ENCODE measurements around the gene THAP7. TPM values are rescaled to one million over a fixed set of nuclear protein-coding genes. Genes with fewer than 3 reads are reported as not detected.

Gene THAP7
- total RNA-seq, 1 experiment from 2014 or later = 19.3 TPM

- DNase-seq (ENCODE audit: low spot score) (no peak), ATAC-seq (no peak)
- Mint-ChIP-seq H3K36me3 (0 out of 2 replicates have a peak, but pooled peaks cover 2% of the 10 kb centered on the region), H3K27ac (no peak overlapping the region), H3K9me3 (no peaks in the 10 kb centered on the region), H3K4me3 (no peak overlapping the region), H3K27me3 (ENCODE audit: low read depth) (no peaks in the 10 kb centered on the region), H3K4me1 (no peaks in the 10 kb centered on the region)
- POLR2A ChIA-PET = no interaction called here
- CTCF ChIA-PET = interaction anchor here (0.5 to 1.3 kb wide), 2 partner anchors 10 to 46 kb away, joined by 3 read pairs; partner anchors contain the start of gene LZTR1
- TF ChIP-seq PRRX2 (CRISPR knock-in tag; IDR thresholded peaks at IDR 0.05) (no peak), IRF2 (CRISPR knock-in tag; IDR thresholded peaks at IDR 0.05; ENCODE audit: borderline replicate concordance, low read depth) (no peak), AFF4 (CRISPR knock-in tag; IDR thresholded peaks at IDR 0.05; ENCODE audit: borderline replicate concordance) (no peak), TCF7 (CRISPR knock-in tag; IDR thresholded peaks at IDR 0.05; ENCODE audit: low read depth) (no peak), TEAD4 (CRISPR knock-in tag; IDR thresholded peaks at IDR 0.05) (no peak), RELA (CRISPR knock-in tag; IDR thresholded peaks at IDR 0.05; ENCODE audit: borderline replicate concordance) (no peak), ZSCAN18 (CRISPR knock-in tag; IDR thresholded peaks at IDR 0.05) (no peak)
- TF ChIP-seq, protein P1, sequence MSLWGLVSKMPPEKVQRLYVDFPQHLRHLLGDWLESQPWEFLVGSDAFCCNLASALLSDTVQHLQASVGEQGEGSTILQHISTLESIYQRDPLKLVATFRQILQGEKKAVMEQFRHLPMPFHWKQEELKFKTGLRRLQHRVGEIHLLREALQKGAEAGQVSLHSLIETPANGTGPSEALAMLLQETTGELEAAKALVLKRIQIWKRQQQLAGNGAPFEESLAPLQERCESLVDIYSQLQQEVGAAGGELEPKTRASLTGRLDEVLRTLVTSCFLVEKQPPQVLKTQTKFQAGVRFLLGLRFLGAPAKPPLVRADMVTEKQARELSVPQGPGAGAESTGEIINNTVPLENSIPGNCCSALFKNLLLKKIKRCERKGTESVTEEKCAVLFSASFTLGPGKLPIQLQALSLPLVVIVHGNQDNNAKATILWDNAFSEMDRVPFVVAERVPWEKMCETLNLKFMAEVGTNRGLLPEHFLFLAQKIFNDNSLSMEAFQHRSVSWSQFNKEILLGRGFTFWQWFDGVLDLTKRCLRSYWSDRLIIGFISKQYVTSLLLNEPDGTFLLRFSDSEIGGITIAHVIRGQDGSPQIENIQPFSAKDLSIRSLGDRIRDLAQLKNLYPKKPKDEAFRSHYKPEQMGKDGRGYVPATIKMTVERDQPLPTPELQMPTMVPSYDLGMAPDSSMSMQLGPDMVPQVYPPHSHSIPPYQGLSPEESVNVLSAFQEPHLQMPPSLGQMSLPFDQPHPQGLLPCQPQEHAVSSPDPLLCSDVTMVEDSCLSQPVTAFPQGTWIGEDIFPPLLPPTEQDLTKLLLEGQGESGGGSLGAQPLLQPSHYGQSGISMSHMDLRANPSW (CRISPR knock-in tag; conservative IDR thresholded peaks at IDR 0.05; ENCODE audit: low read depth) = no peak
- TF ChIP-seq, protein P2, sequence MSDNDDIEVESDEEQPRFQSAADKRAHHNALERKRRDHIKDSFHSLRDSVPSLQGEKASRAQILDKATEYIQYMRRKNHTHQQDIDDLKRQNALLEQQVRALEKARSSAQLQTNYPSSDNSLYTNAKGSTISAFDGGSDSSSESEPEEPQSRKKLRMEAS (CRISPR knock-in tag; IDR thresholded peaks at IDR 0.05) = no peak
- TF ChIP-seq, protein P3, sequence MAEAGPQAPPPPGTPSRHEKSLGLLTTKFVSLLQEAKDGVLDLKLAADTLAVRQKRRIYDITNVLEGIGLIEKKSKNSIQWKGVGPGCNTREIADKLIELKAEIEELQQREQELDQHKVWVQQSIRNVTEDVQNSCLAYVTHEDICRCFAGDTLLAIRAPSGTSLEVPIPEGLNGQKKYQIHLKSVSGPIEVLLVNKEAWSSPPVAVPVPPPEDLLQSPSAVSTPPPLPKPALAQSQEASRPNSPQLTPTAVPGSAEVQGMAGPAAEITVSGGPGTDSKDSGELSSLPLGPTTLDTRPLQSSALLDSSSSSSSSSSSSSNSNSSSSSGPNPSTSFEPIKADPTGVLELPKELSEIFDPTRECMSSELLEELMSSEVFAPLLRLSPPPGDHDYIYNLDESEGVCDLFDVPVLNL (CRISPR knock-in tag; IDR thresholded peaks at IDR 0.05; ENCODE audit: borderline replicate concordance, low read depth) = no peak
Observed at GRCh38 chr22:20992456-20993303, 9.2 kb downstream of the THAP7 start.

DNA sequence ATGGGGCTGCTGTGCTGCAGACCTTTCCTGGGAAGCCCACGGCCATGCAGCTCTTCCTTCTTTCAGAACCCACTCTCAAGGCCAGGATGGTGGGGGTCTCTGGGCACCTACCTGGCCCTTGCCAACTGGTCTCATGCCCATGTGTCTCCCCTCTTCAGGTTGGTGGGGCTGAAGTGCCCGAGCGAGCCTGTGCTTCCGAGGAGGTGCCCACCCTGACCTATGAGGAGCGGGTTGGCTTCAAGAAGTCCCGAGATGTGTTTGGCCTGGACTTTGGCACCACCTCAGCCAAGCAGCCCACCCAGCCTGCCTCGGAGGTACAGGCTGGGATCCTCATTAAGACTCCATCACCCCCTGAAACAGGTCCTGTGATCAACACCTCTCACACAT lies 9.9 kb downstream of the THAP7 start:
- CTCF ChIA-PET = interaction anchor here (0.5 to 1.7 kb wide), 3 partner anchors 29 to 234 kb away, joined by 3 to 5 read pairs (median 3); no protein-coding TSS in a partner anchor
- Mint-ChIP-seq H3K9me3 (no peaks in the 10 kb centered on the region), H3K4me3 (no peak overlapping the region), H3K36me3 (0 out of 2 replicates have a peak, but pooled peaks cover 3% of the 10 kb centered on the region), H3K27me3 (ENCODE audit: low read depth) (no peaks in the 10 kb centered on the region), H3K27ac (no peak overlapping the region), H3K4me1 (no peaks in the 10 kb centered on the region)
- DNase-seq (ENCODE audit: low spot score) (no peak), ATAC-seq (no peak)
- POLR2A ChIA-PET = no interaction called here
- no peak for TF ChIP-seq ZNF416 (CRISPR knock-in tag; IDR thresholded peaks at IDR 0.05)
- TF ChIP-seq CREM (CRISPR knock-in tag; IDR thresholded peaks at IDR 0.05) = no peak
- TF ChIP-seq, protein P4, sequence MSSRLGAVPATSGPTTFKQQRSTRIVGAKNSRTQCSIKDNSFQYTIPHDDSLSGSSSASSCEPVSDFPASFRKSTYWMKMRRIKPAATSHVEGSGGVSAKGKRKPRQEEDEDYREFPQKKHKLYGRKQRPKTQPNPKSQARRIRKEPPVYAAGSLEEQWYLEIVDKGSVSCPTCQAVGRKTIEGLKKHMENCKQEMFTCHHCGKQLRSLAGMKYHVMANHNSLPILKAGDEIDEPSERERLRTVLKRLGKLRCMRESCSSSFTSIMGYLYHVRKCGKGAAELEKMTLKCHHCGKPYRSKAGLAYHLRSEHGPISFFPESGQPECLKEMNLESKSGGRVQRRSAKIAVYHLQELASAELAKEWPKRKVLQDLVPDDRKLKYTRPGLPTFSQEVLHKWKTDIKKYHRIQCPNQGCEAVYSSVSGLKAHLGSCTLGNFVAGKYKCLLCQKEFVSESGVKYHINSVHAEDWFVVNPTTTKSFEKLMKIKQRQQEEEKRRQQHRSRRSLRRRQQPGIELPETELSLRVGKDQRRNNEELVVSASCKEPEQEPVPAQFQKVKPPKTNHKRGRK (CRISPR knock-in tag; IDR thresholded peaks at IDR 0.05; ENCODE audit: borderline replicate concordance) = no peak
- TF ChIP-seq, protein P5, sequence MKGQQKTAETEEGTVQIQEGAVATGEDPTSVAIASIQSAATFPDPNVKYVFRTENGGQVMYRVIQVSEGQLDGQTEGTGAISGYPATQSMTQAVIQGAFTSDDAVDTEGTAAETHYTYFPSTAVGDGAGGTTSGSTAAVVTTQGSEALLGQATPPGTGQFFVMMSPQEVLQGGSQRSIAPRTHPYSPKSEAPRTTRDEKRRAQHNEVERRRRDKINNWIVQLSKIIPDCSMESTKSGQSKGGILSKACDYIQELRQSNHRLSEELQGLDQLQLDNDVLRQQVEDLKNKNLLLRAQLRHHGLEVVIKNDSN (CRISPR knock-in tag; IDR thresholded peaks at IDR 0.05) = no peak
- TF ChIP-seq CBFB (CRISPR knock-in tag; IDR thresholded peaks at IDR 0.05; ENCODE audit: low read depth) = no peak
- TF ChIP-seq, protein P6, sequence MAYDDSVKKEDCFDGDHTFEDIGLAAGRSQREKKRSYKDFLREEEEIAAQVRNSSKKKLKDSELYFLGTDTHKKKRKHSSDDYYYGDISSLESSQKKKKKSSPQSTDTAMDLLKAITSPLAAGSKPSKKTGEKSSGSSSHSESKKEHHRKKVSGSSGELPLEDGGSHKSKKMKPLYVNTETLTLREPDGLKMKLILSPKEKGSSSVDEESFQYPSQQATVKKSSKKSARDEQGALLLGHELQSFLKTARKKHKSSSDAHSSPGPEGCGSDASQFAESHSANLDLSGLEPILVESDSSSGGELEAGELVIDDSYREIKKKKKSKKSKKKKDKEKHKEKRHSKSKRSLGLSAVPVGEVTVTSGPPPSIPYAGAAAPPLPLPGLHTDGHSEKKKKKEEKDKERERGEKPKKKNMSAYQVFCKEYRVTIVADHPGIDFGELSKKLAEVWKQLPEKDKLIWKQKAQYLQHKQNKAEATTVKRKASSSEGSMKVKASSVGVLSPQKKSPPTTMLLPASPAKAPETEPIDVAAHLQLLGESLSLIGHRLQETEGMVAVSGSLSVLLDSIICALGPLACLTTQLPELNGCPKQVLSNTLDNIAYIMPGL (CRISPR knock-in tag; IDR thresholded peaks at IDR 0.05) = no peak
- TF ChIP-seq MXD4 (CRISPR knock-in tag; IDR thresholded peaks at IDR 0.05; ENCODE audit: borderline replicate concordance) = no peak
- TF ChIP-seq SP1 (CRISPR knock-in tag; conservative IDR thresholded peaks at IDR 0.05) = no peak
- TF ChIP-seq ESRRA (CRISPR knock-in tag; IDR thresholded peaks at IDR 0.05; ENCODE audit: borderline replicate concordance) = no peak

All from WTC11 (cell line).